OCI-LY1 (cell line): Measurements from ENCODE around the gene LCN2.

ENCODE experiments used
- H2AFZ ChIP-seq: fragments of 200-600 bp; sonication (generic), shearing (Covaris generic); 2 replicates; pipeline ENCODE4 v1.6.0; 2014; ENCODE audit warnings: antibody characterized with exemption, mild to moderate bottlenecking, low read length
- H3F3A ChIP-seq: fragments of 200-600 bp; sonication (generic), shearing (Covaris generic); 2 replicates; pipeline ENCODE4 v1.6.0; 2014; ENCODE audit warnings: mild to moderate bottlenecking, antibody characterized with exemption, low read length, moderate library complexity; ENCODE audit not compliant: insufficient read depth
- H3K27ac ChIP-seq: fragments of 200-600 bp; sonication (generic); 2 replicates; pipeline ENCODE4 v1.5.1; 2014; ENCODE audit warnings: low read length, mixed run types, mild to moderate bottlenecking, low read depth; ENCODE audit not compliant: poor library complexity, severe bottlenecking
- H3K27me3 ChIP-seq: fragments of 200-600 bp; sonication (generic); 2 replicates; pipeline ENCODE4 v1.6.0; 2014; ENCODE audit warnings: antibody characterized with exemption, mild to moderate bottlenecking, low read length, moderate library complexity; ENCODE audit not compliant: insufficient read depth
- H3K36me3 ChIP-seq: fragments of 200-600 bp; sonication (generic); 2 replicates; pipeline ENCODE4 v1.6.1; 2014; ENCODE audit warnings: mild to moderate bottlenecking, antibody characterized with exemption, low read length, moderate library complexity, mixed read lengths; ENCODE audit not compliant: insufficient read depth
- H3K4me1 ChIP-seq: fragments of 200-600 bp; sonication (generic); 2 replicates; pipeline ENCODE4 v1.5.1; 2014; ENCODE audit warnings: mild to moderate bottlenecking, low read length, moderate library complexity; ENCODE audit not compliant: insufficient read depth, severe bottlenecking
- H3K4me2 ChIP-seq: fragments of 200-600 bp; sonication (generic), shearing (Covaris generic); 2 replicates; pipeline ENCODE4 v1.6.1; 2014; ENCODE audit warnings: low read length
- H3K4me3 ChIP-seq: fragments of 200-600 bp; sonication (generic); 2 replicates; pipeline ENCODE4 v1.5.1; 2014; ENCODE audit warnings: low read length, low read depth, mild to moderate bottlenecking, mixed read lengths; ENCODE audit not compliant: poor library complexity, severe bottlenecking
- H3K79me2 ChIP-seq: fragments of 200-600 bp; shearing (Covaris generic); 2 replicates; pipeline ENCODE4 v1.6.1; 2016; ENCODE audit warnings: mixed run types, low read length, mixed read lengths; ENCODE audit not compliant: insufficient read depth
- H3K9ac ChIP-seq: fragments of 200-600 bp; sonication (generic), shearing (Covaris generic); 2 replicates; pipeline ENCODE4 v1.6.1; 2014; ENCODE audit warnings: mild to moderate bottlenecking, low read length, mixed read lengths
- H3K9me2 ChIP-seq: fragments of 200-600 bp; sonication (generic), shearing (Covaris generic); 2 replicates; pipeline ENCODE4 v1.6.1; 2014; ENCODE audit warnings: low read depth, mild to moderate bottlenecking, low read length, mixed read lengths
- H3K9me3 ChIP-seq: fragments of 200-600 bp; shearing (Covaris generic); 2 replicates; pipeline ENCODE4 v1.6.1; 2014; ENCODE audit warnings: low read length, mixed read lengths
- H4K20me1 ChIP-seq: fragments of 200-600 bp; sonication (generic), shearing (Covaris generic); 2 replicates; pipeline ENCODE4 v1.6.0; 2016; ENCODE audit warnings: mild to moderate bottlenecking, low read length; ENCODE audit not compliant: insufficient read depth
- CTCF ChIP-seq: fragments of 200-600 bp; sonication (generic), shearing (Covaris generic); IDR thresholded peaks from 2 replicates; pipeline ENCODE4 v1.5.1; 2017; ENCODE audit warnings: mild to moderate bottlenecking, antibody characterized with exemption, low read length, moderate library complexity, mixed read lengths
- EZH2 ChIP-seq: fragments of 200-600 bp; sonication (generic), shearing (Covaris generic); IDR thresholded peaks from 2 replicates; pipeline ENCODE4 v1.8.0; 2017; ENCODE audit warnings: borderline replicate concordance, mixed run types, mild to moderate bottlenecking, antibody characterized with exemption, low read length, moderate library complexity, mixed read lengths

LCN2 gene

DNA sequence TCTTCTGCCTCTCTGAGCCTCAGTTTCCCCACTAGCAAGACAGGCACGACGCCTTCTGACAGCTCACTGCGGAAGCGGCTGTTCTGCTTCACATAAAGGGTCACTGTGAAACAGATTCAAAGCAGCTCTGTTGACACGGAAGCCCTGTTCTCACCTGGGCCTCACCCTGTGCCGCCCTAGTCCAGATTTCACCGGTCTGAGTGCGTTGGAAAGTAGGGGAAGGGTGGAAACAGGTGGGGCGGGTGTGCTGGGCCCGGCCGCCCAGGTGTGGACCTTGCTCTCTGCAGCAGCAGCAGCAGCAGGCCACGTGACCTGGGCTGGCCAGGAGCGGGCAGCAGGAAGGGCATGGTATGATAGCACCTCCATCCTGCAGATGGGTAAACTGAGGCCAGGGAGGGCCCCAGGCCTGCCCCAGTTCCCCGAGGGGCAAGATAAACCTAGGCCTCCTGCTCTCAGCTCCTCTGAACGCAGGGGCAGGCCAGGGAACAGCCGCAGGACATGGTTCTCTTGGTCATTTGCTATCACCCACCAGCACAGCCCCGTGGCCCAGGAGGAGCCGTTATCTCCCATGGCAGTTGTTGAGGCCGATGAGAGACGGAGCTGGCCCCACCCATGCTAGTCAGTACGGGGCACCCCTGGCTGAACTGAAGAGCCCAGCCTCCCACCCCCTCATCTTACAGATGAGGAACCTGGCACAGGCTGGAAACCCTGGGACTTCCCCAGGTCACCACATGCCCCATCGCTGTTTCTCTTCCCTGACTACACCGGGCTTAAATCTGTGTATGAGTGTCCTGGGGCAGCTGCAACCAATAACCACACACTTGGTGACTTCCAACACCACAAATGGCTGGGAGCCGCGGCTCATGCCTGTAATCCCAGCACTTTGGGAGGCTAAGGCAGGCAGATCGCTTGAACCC is 33.8 kb upstream of the LCN2 start:
- TF ChIP-seq CTCF (no peak), EZH2 (no peak)
- Histone ChIP-seq H3K79me2 (no peaks in the 10 kb centered on the region), H3K9ac (no peak overlapping the region; the same call in 1 of the 2 replicates), H3K4me3 (no peak overlapping the region), H3K27ac (peak overlapping the region; percentile 77), H2AFZ (no peak overlapping the region), H4K20me1 (no peaks in the 10 kb centered on the region), H3F3A (peaks cover 4% of the 10 kb centered on the region; the same call in 1 of the 2 replicates), H3K9me3 (no peaks in the 10 kb centered on the region), H3K4me1 (peaks cover 22% of the 10 kb centered on the region), H3K9me2 (no peaks in the 10 kb centered on the region), H3K27me3 (no peaks in the 10 kb centered on the region), H3K4me2 (peak overlapping the region; percentile 6; the same call in 1 of the 2 replicates), H3K36me3 (peaks cover 36% of the 10 kb centered on the region)

DNA sequence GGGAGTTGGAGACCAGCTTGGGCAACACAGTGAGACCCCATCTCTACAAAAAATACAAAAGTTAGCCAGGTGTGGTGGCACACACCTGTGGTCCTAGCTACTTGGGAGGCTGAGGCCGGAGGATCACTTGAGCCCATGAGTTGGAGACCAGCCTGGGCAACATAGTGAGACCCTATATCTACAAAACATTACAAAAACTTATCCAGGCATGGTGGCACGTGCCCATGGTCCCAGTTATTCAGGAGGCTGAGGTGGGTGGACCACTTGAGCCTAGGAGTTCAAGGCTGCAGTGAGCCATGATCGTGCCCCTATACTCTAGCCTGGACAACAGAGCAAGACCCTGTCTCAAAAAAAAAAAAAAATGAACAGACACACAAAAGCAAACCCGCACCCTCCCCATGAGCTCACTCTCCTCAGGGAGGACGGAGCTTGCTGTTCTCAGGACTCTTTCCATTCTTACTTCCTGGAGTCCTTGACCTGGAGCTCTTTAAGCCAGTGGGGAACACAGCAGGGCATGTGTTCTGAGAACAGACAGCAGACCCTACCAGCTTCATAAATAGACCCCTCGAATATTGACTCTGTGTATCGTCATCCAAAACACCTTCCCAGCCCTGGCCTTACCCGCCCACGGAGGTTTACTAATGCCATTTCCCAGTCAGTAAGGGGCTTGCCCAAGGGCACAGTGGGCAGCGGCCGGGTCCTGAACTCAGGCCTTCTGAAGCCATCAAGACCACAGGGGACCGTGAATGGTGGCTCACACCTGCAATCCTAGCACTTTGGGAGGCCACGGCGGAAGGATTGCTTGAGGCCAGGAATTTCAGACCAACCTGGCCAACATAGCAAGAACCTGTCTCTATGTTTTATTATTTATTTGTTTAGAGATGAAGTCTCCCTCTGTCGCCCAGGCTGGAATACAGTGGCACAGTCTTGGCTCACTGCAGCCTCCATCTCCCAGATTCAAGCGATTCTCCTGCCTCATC is 32.9 kb upstream of the LCN2 start:
- no peaks in the 10 kb centered on the region for H3F3A ChIP-seq
- no peaks in the 10 kb centered on the region for H3K27me3 ChIP-seq
- H3K9me2 ChIP-seq = no peaks in the 10 kb centered on the region
- no peaks in the 10 kb centered on the region for H4K20me1 ChIP-seq
- H2AFZ ChIP-seq = no peak overlapping the region
- H3K79me2 ChIP-seq = no peaks in the 10 kb centered on the region
- peaks cover 44% of the 10 kb centered on the region for H3K36me3 ChIP-seq
- H3K9ac ChIP-seq = no peak overlapping the region
- TF ChIP-seq CTCF (no peak), EZH2 (no peak)
- H3K27ac ChIP-seq = peak overlapping the region; percentile 77
- no peak overlapping the region for H3K4me3 ChIP-seq
- H3K9me3 ChIP-seq = no peaks in the 10 kb centered on the region
- H3K4me2 ChIP-seq = no peak overlapping the region
- peaks cover 22% of the 10 kb centered on the region for H3K4me1 ChIP-seq

DNA sequence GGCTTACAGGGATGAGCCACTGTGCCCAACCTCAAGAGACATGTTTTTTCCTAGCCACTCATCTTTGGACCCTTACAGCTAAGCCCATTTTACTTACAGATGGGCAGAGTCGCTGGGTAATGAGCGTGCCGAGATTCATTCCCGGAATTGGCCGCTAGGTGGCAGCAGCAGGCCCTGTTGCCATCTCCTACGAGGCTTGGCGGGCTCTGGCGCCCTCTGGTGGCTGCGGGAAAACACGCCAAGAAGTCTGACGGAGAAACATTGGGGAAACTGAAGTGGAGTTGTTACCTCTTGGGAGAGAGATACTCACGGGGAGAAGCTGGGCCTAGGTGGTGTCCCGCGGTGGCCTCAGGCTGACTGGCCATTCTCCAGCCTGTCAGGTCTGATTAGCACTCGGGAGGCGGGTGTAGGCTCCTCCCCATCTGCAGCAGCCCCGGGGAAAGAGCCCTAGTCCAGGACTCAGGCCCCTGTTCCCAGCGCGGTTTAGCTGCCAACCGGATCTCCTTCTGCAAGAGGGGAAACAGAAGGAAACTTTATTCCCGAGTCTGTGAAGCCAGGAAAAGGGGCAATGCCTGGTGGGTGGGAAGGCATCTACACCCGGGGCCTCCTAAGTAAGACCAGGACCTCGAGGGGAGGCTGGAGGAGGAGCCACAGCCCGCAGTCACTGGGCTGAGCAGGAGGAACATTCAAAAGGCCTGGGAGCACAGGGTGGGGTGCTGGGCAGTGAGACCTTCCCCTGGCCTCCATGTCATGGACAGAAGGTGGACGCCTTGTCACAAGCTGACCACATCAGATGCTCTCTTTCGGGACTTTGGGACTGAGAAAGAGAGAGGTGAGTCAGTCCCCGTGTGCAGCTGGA is 31.4 kb upstream of the LCN2 start:
- no peaks in the 10 kb centered on the region for H4K20me1 ChIP-seq
- no peaks in the 10 kb centered on the region for H3K9me2 ChIP-seq
- no peak overlapping the region for H3K9ac ChIP-seq
- no peak overlapping the region for H2AFZ ChIP-seq
- H3K27me3 ChIP-seq = no peaks in the 10 kb centered on the region
- H3K36me3 ChIP-seq = peaks cover 51% of the 10 kb centered on the region
- H3K79me2 ChIP-seq = no peaks in the 10 kb centered on the region
- H3K4me3 ChIP-seq = no peak overlapping the region
- H3K4me2 ChIP-seq = no peak overlapping the region
- TF ChIP-seq EZH2 (no peak), CTCF (peak; percentile 100)
- no peaks in the 10 kb centered on the region for H3F3A ChIP-seq
- peaks cover 22% of the 10 kb centered on the region for H3K4me1 ChIP-seq
- H3K27ac ChIP-seq = no peak overlapping the region
- H3K9me3 ChIP-seq = no peaks in the 10 kb centered on the region
